ENCODE measurements around the gene MB21D2. TPM values are rescaled to one million over a fixed set of nuclear protein-coding genes. Genes with fewer than 3 reads are reported as not detected.
"Not testable (repeated sequence)": the region's sequence is repeated elsewhere in the genome, so short reads cannot be mapped to it uniquely, and the experiment has no call there.

The MB21D2 gene
- total RNA-seq, 2 donors from 2014 or later: 3.7 to 5.9 TPM

DNA sequence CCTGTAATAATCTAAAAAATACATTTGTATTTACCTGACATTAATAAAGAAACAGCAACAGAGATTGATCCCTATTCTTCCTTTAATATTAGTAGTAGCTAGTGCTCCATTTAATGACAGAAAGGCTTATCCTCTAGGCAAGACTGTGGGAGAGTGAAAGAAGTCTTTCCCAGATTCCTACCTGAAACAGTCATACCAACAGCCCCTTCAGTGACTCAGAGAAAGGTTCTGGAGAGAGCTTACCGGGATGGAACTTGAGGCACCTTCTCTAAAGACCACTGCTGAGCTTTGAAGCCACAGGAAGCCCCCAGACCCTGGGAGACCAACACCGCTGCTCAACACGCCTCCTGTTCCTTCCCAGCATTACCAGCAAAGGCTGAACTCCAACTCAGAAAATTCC lies 123.4 kb downstream of the MB21D2 start:
- H3K27ac ChIP-seq: no peak overlapping the region
- H3K27me3 ChIP-seq: no peaks in the 10 kb centered on the region
- no peak overlapping the region for H3K4me3 ChIP-seq
- TF ChIP-seq, protein P1, sequence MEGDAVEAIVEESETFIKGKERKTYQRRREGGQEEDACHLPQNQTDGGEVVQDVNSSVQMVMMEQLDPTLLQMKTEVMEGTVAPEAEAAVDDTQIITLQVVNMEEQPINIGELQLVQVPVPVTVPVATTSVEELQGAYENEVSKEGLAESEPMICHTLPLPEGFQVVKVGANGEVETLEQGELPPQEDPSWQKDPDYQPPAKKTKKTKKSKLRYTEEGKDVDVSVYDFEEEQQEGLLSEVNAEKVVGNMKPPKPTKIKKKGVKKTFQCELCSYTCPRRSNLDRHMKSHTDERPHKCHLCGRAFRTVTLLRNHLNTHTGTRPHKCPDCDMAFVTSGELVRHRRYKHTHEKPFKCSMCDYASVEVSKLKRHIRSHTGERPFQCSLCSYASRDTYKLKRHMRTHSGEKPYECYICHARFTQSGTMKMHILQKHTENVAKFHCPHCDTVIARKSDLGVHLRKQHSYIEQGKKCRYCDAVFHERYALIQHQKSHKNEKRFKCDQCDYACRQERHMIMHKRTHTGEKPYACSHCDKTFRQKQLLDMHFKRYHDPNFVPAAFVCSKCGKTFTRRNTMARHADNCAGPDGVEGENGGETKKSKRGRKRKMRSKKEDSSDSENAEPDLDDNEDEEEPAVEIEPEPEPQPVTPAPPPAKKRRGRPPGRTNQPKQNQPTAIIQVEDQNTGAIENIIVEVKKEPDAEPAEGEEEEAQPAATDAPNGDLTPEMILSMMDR (IDR thresholded peaks at IDR 0.05): no peak
- peaks cover 14% of the 10 kb centered on the region for H3K36me3 ChIP-seq
- no peaks in the 10 kb centered on the region for H3K4me1 ChIP-seq
- no peak for DNase-seq (ENCODE audit: low spot score)
- no peaks in the 10 kb centered on the region for H3K9me3 ChIP-seq

DNA sequence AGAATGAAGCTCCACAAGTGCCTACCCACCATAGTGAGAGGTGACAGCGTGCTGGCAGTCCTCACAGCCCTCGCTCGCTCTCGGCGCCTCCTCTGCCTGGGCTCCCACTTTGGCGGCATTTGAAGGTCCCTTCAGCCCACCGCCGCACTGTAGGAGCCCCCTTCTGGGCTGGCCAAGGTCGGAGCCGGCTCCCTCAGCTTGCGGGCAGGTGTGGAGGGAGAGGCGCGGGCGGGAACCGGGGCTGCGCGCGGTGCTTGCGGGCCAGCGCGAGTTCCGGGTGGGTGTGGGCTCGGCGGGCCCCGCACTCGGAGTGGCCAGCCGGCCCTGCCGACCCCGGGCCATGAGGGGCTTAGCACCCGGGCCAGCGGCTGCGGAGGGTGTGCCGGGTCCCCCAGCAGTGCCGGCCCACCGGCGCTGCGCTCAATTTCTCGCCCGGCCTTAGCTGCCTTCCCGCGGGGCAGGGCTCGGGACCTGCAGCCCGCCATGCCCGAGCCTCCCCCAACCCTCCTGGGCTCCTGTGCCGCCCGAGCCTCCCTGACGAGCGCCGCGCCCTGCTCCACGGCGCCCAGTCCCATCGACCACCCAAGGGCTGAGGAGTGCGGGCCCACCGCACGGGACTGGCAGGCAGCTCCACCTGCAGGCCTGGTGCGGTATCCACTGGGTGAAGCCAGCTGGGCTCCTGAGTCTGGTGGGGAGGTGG lies 128.7 kb downstream of the MB21D2 start:
- not testable (repeated sequence) for H3K36me3 ChIP-seq; H3K9me3 ChIP-seq; H3K27me3 ChIP-seq; DNase-seq (ENCODE audit: low spot score); H3K27ac ChIP-seq; H3K4me1 ChIP-seq; H3K4me3 ChIP-seq

DNA sequence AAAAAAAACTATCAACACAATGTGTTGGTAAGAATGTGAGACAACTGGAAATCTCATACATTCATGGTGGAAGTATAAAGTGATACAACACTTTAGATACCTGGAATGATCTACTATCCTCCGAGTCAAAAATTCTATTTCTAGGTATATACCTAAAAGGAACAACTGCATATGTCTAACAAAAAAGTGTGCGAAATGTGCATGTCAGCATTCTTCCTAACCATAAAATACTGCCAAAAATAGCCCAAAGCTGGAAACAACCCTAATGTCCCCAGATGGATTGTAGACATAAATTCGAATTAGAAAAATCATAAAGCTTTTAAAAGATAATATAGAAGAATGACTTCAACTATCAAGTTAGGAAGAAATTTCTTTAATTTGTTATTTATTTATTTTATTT lies 139.1 kb downstream of the MB21D2 start:
- Histone ChIP-seq H3K4me3 (no peak overlapping the region), H3K36me3 (no peaks in the 10 kb centered on the region), H3K27ac (no peak overlapping the region), H3K4me1 (no peaks in the 10 kb centered on the region), H3K9me3 (peaks cover 0 to 11% of the 10 kb centered on the region in 2 donors), H3K27me3 (no peaks in the 10 kb centered on the region)
- TF ChIP-seq, protein P1 (IDR thresholded peaks at IDR 0.05): no peak
- DNase-seq (ENCODE audit: low spot score): no peak

DNA sequence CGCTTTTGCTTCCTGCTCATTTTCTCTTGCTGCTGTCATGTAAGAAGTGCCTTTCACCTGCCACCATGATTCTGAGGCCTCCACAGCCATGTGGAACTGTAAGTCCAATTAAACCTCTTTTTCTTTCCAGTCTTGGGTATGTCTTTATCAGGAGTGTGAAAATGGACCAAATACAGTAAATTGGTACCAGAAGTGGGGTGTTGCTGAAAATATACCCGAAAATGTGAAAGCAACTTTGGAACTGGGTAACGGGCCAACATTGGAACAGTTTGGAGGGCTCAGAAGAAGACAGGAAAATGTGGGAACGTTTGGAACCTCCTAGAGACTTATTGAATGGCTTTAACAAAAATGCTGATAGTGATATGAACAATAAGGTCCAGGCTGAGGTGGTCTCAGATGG lies 143.3 kb downstream of the MB21D2 start:
- peaks cover 0 to 11% of the 10 kb centered on the region in 2 donors for H3K9me3 ChIP-seq
- not testable (repeated sequence) for H3K4me1 ChIP-seq; H3K4me3 ChIP-seq; DNase-seq (ENCODE audit: low spot score); H3K27ac ChIP-seq; H3K27me3 ChIP-seq; H3K36me3 ChIP-seq

DNA sequence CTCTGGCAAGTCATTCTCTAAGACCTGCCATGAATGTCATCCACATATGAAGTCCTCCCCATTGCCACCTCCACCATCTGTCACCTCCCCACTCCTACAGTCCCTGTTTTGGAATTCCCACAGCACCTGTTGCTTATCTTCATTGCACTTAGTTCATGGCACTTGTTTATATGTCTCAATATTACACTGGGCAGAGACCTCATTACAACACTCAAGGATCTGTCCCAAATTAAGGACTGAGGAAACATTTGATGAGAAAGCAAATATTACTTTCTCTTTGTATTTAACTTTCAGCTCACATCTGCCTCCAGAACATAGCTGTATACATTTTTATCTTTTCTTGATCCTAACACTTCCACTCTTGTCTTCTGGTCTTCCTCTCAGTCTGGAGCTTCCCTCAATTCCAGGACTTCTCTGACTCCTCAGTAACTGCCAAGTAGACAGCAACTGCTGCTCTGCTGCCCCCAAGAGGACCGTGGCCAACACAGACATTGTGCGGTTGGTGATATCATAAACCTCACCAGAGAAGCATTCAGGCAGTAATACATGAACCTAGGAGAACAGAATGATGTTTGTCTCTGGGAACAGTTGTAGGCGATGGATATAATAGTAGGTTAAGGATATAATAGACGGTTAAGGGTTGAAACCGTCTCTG lies 145.3 kb downstream of the MB21D2 start:
- DNase-seq (ENCODE audit: low spot score): no peak
- Histone ChIP-seq H3K4me3 (no peak overlapping the region), H3K9me3 (peaks cover 0 to 11% of the 10 kb centered on the region in 2 donors), H3K27me3 (no peaks in the 10 kb centered on the region), H3K36me3 (no peaks in the 10 kb centered on the region), H3K4me1 (no peaks in the 10 kb centered on the region), H3K27ac (peak overlapping the region in 1 of 2 donors; percentile 17)
- TF ChIP-seq, protein P1 (IDR thresholded peaks at IDR 0.05): peak in 1 of 2 donors; percentile 69

DNA sequence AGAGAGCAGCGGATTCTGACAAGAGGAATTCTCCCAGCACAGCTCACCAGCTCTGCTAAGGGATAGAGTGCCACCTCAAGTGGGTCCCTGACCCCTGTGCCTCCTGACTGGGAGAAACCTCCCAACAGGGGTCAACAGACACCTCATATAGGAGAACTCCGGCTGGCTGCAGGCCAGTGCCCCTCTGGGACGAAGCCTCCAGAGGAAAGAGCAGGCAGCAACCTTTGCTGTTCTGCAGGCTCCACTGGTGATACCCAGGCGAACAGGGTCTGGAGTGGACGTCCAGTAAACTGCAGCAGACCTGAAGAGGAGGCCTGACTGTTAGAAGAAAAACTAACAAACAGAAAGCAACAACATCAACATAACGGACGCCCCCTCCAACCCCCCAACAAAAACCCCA lies 159.0 kb downstream of the MB21D2 start:
- Histone ChIP-seq H3K9me3 (no peaks in the 10 kb centered on the region), H3K36me3 (no peaks in the 10 kb centered on the region), H3K4me3 (no peak overlapping the region), H3K27me3 (no peaks in the 10 kb centered on the region), H3K4me1 (no peaks in the 10 kb centered on the region), H3K27ac (no peak overlapping the region)
- DNase-seq (ENCODE audit: low spot score): no peak
- TF ChIP-seq, protein P1 (IDR thresholded peaks at IDR 0.05): no peak
